ENCODE data around the gene TIMM9. TPM values are rescaled to one million over a fixed set of nuclear protein-coding genes. Genes with fewer than 3 reads are reported as not detected.

Gene TIMM9
- total RNA-seq, 2 donors from 2014 or later: 29.4 to 34.2 TPM

Other genes starting within 250 kb of the TIMM9 start
- gene ACTR10, start 227.4 kb downstream of the TIMM9 start, total RNA-seq: 10 to 100 TPM; 53.2 to 53.8 TPM
- 100 to 1,000 TPM; 279 to 291 TPM for gene PSMA3, start 182.7 kb downstream of the TIMM9 start, total RNA-seq
- gene ARID4A, start 129.0 kb downstream of the TIMM9 start, total RNA-seq: 10 to 100 TPM; 22.1 to 24.5 TPM
- not detected for gene TOMM20L, start 31.6 kb downstream of the TIMM9 start, total RNA-seq
- 10 to 100 TPM; 14.2 to 26.4 TPM for gene KIAA0586, start 188 bp upstream of the TIMM9 start, total RNA-seq
- 1 to 10 TPM in 1 of 2 donors, under 1 TPM in 1; 0.42 to 4.2 TPM for gene DACT1, start 210.4 kb upstream of the TIMM9 start, total RNA-seq

Data from endodermal cell (in vitro differentiated cells).